ENCODE measurements around the gene METTL25B. TPM values are rescaled to one million over a fixed set of nuclear protein-coding genes. Genes with fewer than 3 reads are reported as not detected.

The METTL25B gene
- total and polyA plus RNA-seq, 8 donors = 15.2 to 90.2 (median 53.5) TPM

GRCh38 chr1:156767101-156767878 is 39.0 kb downstream of the METTL25B start, which contains the start of gene PRCC:
Gene PRCC, plus strand, starts transcription at chr1:156767535. Its CDS starts 237 bp downstream, at chr1:156767772.
- H3K27ac ChIP-seq = peak within 1 kb of the TSS; percentile 92 to 97 (median 97)

GRCh38 chr1:156767879-156768604 is 39.8 kb downstream of the METTL25B start:
- Histone ChIP-seq H3K36me3 (peaks cover 5 to 19% (median 13%) of the 10 kb centered on the region in 4 donors), H3K27ac (peak overlapping the region; percentile 92 to 97 (median 97)), H3K4me3 (peak overlapping the region; percentile 90 to 97 (median 94)), H3K9me3 (no peaks in the 10 kb centered on the region), H3K4me1 (peaks cover 43 to 65% (median 60%) of the 10 kb centered on the region in 4 donors), H3K27me3 (no peaks in the 10 kb centered on the region)
- peak in 1 of 2 donors; percentile 72 for DNase-seq
- WGBS, 5 donors = 0 to 1% (median 0%) methylated on average over 24 to 31 of the region's 31 CpGs
- TF ChIP-seq POLR2AphosphoS5 (IDR thresholded peaks at IDR 0.05) = no peak
- no peak for TF ChIP-seq POLR2A (IDR thresholded peaks at IDR 0.05)
- TF ChIP-seq EP300 (IDR thresholded peaks at IDR 0.05) = no peak
- no peak for TF ChIP-seq CTCF (IDR thresholded peaks at IDR 0.05)
- intact Hi-C loops (cut with DNase I; ENCODE audit: low total_unique reads) = no loop called here

More at GRCh38 chr1:156767101-156767878, 39.0 kb downstream of the METTL25B start, which contains the start of gene PRCC:
- Histone ChIP-seq H3K27me3 (no peaks in the 10 kb centered on the region), H3K36me3 (peaks cover 5 to 19% (median 11%) of the 10 kb centered on the region in 4 donors), H3K4me1 (peaks cover 35 to 57% (median 53%) of the 10 kb centered on the region in 4 donors), H3K9me3 (no peaks in the 10 kb centered on the region), H3K4me3 (peak within 1 kb of the TSS; percentile 90 to 97 (median 94))
- peak; percentile 97 to 100 for DNase-seq
- TF ChIP-seq POLR2AphosphoS5 (IDR thresholded peaks at IDR 0.05) = peak; percentile 53 to 92 (median 83)
- TF ChIP-seq EP300 (IDR thresholded peaks at IDR 0.05) = no peak
- intact Hi-C loops (cut with DNase I; ENCODE audit: low total_unique reads) = no loop called here
- 0% methylated on average over 34 to 50 of the region's 50 CpGs for WGBS, 5 donors

GRCh38 chr1:156768610-156769295 is 40.5 kb downstream of the METTL25B start:
- intact Hi-C loops (cut with DNase I; ENCODE audit: low total_unique reads) = no loop called here

GRCh38 chr1:156772222-156772621 is 44.0 kb downstream of the METTL25B start:
- peaks cover 5 to 19% (median 15%) of the 10 kb centered on the region in 4 donors for H3K36me3 ChIP-seq
- 74 to 81% (median 76%) methylated on average over 3 of the region's 3 CpGs for WGBS, 5 donors
- no peak for DNase-seq
- no peak overlapping the region for H3K4me3 ChIP-seq
- H3K27ac ChIP-seq = no peak overlapping the region
- H3K9me3 ChIP-seq = no peaks in the 10 kb centered on the region
- no peak for TF ChIP-seq POLR2AphosphoS5 (IDR thresholded peaks at IDR 0.05)
- no peak for TF ChIP-seq EP300 (IDR thresholded peaks at IDR 0.05)
- H3K27me3 ChIP-seq = no peaks in the 10 kb centered on the region
- intact Hi-C loops (cut with DNase I; ENCODE audit: low total_unique reads) = no loop called here
- H3K4me1 ChIP-seq = peaks cover 55 to 84% (median 70%) of the 10 kb centered on the region in 4 donors

More at GRCh38 chr1:156768610-156769295, 40.5 kb downstream of the METTL25B start:
- no peak for DNase-seq
- H3K36me3 ChIP-seq = peaks cover 5 to 19% (median 14%) of the 10 kb centered on the region in 4 donors
- peaks cover 48 to 72% (median 67%) of the 10 kb centered on the region in 4 donors for H3K4me1 ChIP-seq
- WGBS, 5 donors = 11 to 23% (median 14%) methylated on average over 8 of the region's 8 CpGs
- TF ChIP-seq CTCF (IDR thresholded peaks at IDR 0.05) = no peak
- no peak for TF ChIP-seq POLR2AphosphoS5 (IDR thresholded peaks at IDR 0.05)
- TF ChIP-seq POLR2A (IDR thresholded peaks at IDR 0.05) = no peak
- TF ChIP-seq EP300 (IDR thresholded peaks at IDR 0.05) = no peak
- peak overlapping the region in 4 of 5 donors; percentile 92 to 97 (median 97) for H3K27ac ChIP-seq
- H3K9me3 ChIP-seq = no peaks in the 10 kb centered on the region
- no peaks in the 10 kb centered on the region for H3K27me3 ChIP-seq
- peak overlapping the region; percentile 90 to 97 (median 94) for H3K4me3 ChIP-seq

All from stomach (tissue), 9 donors.